Sigmoid colon (tissue), 7 donors: ENCODE measurements around the gene KIAA1217. TPM values are rescaled to one million over a fixed set of nuclear protein-coding genes. Genes with fewer than 3 reads are reported as not detected.
A peak's percentile ranks its signal among the peaks of the same experiment; 100 is the strongest.

Source experiments
- DNase-seq: peaks from one replicate; pipeline ENCODE4 v3.0.0-alpha.2; 2019
- H3K27ac ChIP-seq, 4 donors: fragments of 200-600 bp; sonication (generic); one replicate each; pipeline ENCODE4 v1.5.1; 2016 to 2019; ENCODE audit warnings: mild to moderate bottlenecking in 1 of 4
- H3K27me3 ChIP-seq, 3 donors: fragments of 200-600 bp; sonication (generic); one replicate each; pipeline ENCODE4 v1.5.1; 2019; ENCODE audit warnings: mild to moderate bottlenecking in 1 of 3
- H3K36me3 ChIP-seq, 4 donors: fragments of 200-600 bp; sonication (generic); one replicate each; pipeline ENCODE4 v1.5.1; 2016 to 2019
- H3K4me1 ChIP-seq, 4 donors: fragments of 200-600 bp; sonication (generic); one replicate each; pipeline ENCODE4 v1.5.1; 2017 to 2019
- H3K4me3 ChIP-seq, 4 donors: fragments of 200-600 bp; sonication (generic); one replicate each; pipeline ENCODE4 v1.5.1; 2017 to 2019; ENCODE audit warnings: mild to moderate bottlenecking in 2 of 4, moderate library complexity in 1 of 4
- H3K9me3 ChIP-seq, 4 donors: fragments of 200-600 bp in 3 of 4; sonication (generic) in 3 of 4; one replicate each; pipeline versions ENCODE4 v1.5.1 to v1.6.1; 2013 to 2019
- CTCF ChIP-seq, 4 experiments: fragments of 450-650 bp in 3 of 4; fragments of 200-600 bp in 1 of 4; IDR thresholded peaks; one replicate each; pipeline ENCODE4 v1.5.1; 2016 to 2019; ENCODE audit warnings: antibody characterized with exemption in 4 of 4, mild to moderate bottlenecking in 3 of 4, moderate library complexity in 2 of 4
- EP300 ChIP-seq, 4 donors: sonication (generic); formaldehyde crosslinking; IDR thresholded peaks; one replicate each; pipeline ENCODE4 v1.6.1; 2017; ENCODE audit warnings: antibody characterized with exemption in 4 of 4
- POLR2A ChIP-seq, 2 donors: fragments of 450-650 bp; IDR thresholded peaks; one replicate each; pipeline ENCODE4 v1.6.1; 2016; ENCODE audit warnings: antibody characterized with exemption in 2 of 2, mild to moderate bottlenecking in 2 of 2, moderate library complexity in 2 of 2
- POLR2AphosphoS5 ChIP-seq, 4 donors: sonication (generic); formaldehyde crosslinking; IDR thresholded peaks; one replicate each; pipeline ENCODE4 v1.6.1; 2017; ENCODE audit warnings: antibody characterized with exemption in 4 of 4
- WGBS, 2 donors: extraction: QIAGEN DNeasy Blood & Tissue Kit; methylation state at CpG; one replicate each; pipeline ENCODE4 v1.1.7; 2013; 5-methylcytosine and 5-hydroxymethylcytosine counted together
- intact Hi-C: fragments of 100-400 bp; cut with DNase I; formaldehyde crosslinking; loops from one replicate; pipeline ENCODE4 v1.15.1; 2023
- polyA plus RNA-seq, 3 donors: library from polyadenylated mRNA; stranded (reverse); fragments of 200-250 nt; gene quantifications; one replicate each; pipeline ENCODE4 v1.2.3, GENCODE V29; 2013
- total RNA-seq, 4 donors: library from RNA; depleted of rRNA; stranded (reverse); fragments of >200 nt; gene quantifications; one replicate each; pipeline ENCODE4 v1.1.0, GENCODE V29; 2016
- donor health status: healthy with polysubstance abuse.
- donor health status: Bipolar disorder and iron deficiency.
- donor health status: healthy.

KIAA1217 gene
- total and polyA plus RNA-seq, 7 donors = 7.6 to 31.9 (median 15.0) TPM

- peak overlapping the region in 3 of 4 donors; percentile 21 to 45 (median 28) for H3K27ac ChIP-seq
- H3K9me3 ChIP-seq = no peaks in the 10 kb centered on the region
- H3K4me1 ChIP-seq = no peaks in the 10 kb centered on the region
- no peak for DNase-seq
- H3K27me3 ChIP-seq = no peaks in the 10 kb centered on the region
- no peak for TF ChIP-seq CTCF (IDR thresholded peaks at IDR 0.05)
- TF ChIP-seq POLR2AphosphoS5 (IDR thresholded peaks at IDR 0.05) = peak in 1 of 4 donors; percentile 21
- TF ChIP-seq POLR2A (IDR thresholded peaks at IDR 0.05) = no peak
- no peak for TF ChIP-seq EP300 (IDR thresholded peaks at IDR 0.05)
- H3K4me3 ChIP-seq = peak overlapping the region in 2 of 4 donors; percentile 1 to 3
- no peaks in the 10 kb centered on the region for H3K36me3 ChIP-seq
- WGBS, 2 donors = 4 to 33% methylated on average over 5 of the region's 5 CpGs
- intact Hi-C loops = no loop called here
Measured at GRCh38 chr10:24449321-24449740, 240.4 kb downstream of the KIAA1217 start.

GRCh38 chr10:24449769-24450310 lies 240.9 kb downstream of the KIAA1217 start:
- Histone ChIP-seq H3K27ac (peak overlapping the region in 3 of 4 donors; percentile 28 to 52 (median 45)), H3K9me3 (no peaks in the 10 kb centered on the region), H3K27me3 (no peaks in the 10 kb centered on the region), H3K4me3 (peak overlapping the region in 2 of 4 donors; percentile 1 to 3), H3K4me1 (no peaks in the 10 kb centered on the region), H3K36me3 (no peaks in the 10 kb centered on the region)
- intact Hi-C loops = no loop called here
- WGBS, 2 donors = 8 to 48% methylated on average over 3 of the region's 3 CpGs
- TF ChIP-seq POLR2AphosphoS5 (IDR thresholded peaks at IDR 0.05) = no peak
- TF ChIP-seq POLR2A (IDR thresholded peaks at IDR 0.05) = no peak
- TF ChIP-seq CTCF (IDR thresholded peaks at IDR 0.05) = no peak
- no peak for TF ChIP-seq EP300 (IDR thresholded peaks at IDR 0.05)
- DNase-seq = no peak

- H3K9me3 ChIP-seq = no peaks in the 10 kb centered on the region
- no peak for TF ChIP-seq POLR2AphosphoS5 (IDR thresholded peaks at IDR 0.05)
- no peak for TF ChIP-seq CTCF (IDR thresholded peaks at IDR 0.05)
- no peak for TF ChIP-seq EP300 (IDR thresholded peaks at IDR 0.05)
- no peak for TF ChIP-seq POLR2A (IDR thresholded peaks at IDR 0.05)
- intact Hi-C loops = no loop called here
- peak overlapping the region in 1 of 4 donors; percentile 52 for H3K27ac ChIP-seq
- no peaks in the 10 kb centered on the region for H3K36me3 ChIP-seq
- H3K27me3 ChIP-seq = no peaks in the 10 kb centered on the region
- H3K4me1 ChIP-seq = no peaks in the 10 kb centered on the region
- DNase-seq = no peak
- WGBS, 2 donors = 68 to 87% methylated on average over 4 of the region's 4 CpGs
- no peak overlapping the region for H3K4me3 ChIP-seq
Measured at GRCh38 chr10:24451325-24451820, 242.4 kb downstream of the KIAA1217 start.

GRCh38 chr10:24452030-24452429 lies 243.1 kb downstream of the KIAA1217 start:
- intact Hi-C loops = no loop called here
- no peak for DNase-seq
- Histone ChIP-seq H3K4me1 (no peaks in the 10 kb centered on the region), H3K27ac (no peak overlapping the region), H3K4me3 (no peak overlapping the region), H3K9me3 (no peaks in the 10 kb centered on the region), H3K36me3 (no peaks in the 10 kb centered on the region), H3K27me3 (no peaks in the 10 kb centered on the region)
- TF ChIP-seq EP300 (IDR thresholded peaks at IDR 0.05) = no peak
- TF ChIP-seq POLR2AphosphoS5 (IDR thresholded peaks at IDR 0.05) = no peak
- TF ChIP-seq POLR2A (IDR thresholded peaks at IDR 0.05) = no peak
- no peak for TF ChIP-seq CTCF (IDR thresholded peaks at IDR 0.05)
- whole genome bisulfite sequencing, 2 donors = 87 to 88% methylated on average over 8 of the region's 8 CpGs

- H3K4me1 ChIP-seq = no peaks in the 10 kb centered on the region
- TF ChIP-seq POLR2A (IDR thresholded peaks at IDR 0.05) (no peak), POLR2AphosphoS5 (IDR thresholded peaks at IDR 0.05) (no peak), EP300 (IDR thresholded peaks at IDR 0.05) (no peak), CTCF (IDR thresholded peaks at IDR 0.05) (no peak)
- no peaks in the 10 kb centered on the region for H3K27me3 ChIP-seq
- H3K4me3 ChIP-seq = no peak overlapping the region
- DNase-seq = no peak
- H3K9me3 ChIP-seq = no peaks in the 10 kb centered on the region
- H3K27ac ChIP-seq = peak overlapping the region in 1 of 4 donors; percentile 7
- H3K36me3 ChIP-seq = no peaks in the 10 kb centered on the region
- intact Hi-C loops = no loop called here
Measured at GRCh38 chr10:24453404-24453830, 244.5 kb downstream of the KIAA1217 start.
